Measurements from ENCODE around the gene TMPRSS6.

Gene TMPRSS6

GRCh38 chr22:37063431-37064420, 45.8 kb downstream of the TMPRSS6 start:
- no peak for DNase-seq

GRCh38 chr22:37062702-37063381, 46.7 kb downstream of the TMPRSS6 start:
- DNase-seq, result no peak

DNA sequence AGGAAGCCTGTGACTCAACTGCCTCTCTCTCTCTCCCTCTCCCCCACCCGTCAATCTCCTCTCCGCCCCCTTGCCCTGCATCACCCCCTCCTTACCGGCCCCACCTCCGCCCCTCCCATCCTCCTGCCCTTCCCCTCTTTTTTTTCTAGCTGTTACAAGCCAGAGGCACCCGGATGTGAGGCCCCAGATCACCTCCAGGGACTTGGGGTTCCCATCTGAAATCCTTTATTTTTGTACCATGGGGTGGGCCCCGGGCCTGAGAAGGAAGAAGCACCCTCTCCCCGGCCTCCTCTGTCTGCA, 47.2 kb downstream of the TMPRSS6 start:
- DNase-seq, result no peak

DNA sequence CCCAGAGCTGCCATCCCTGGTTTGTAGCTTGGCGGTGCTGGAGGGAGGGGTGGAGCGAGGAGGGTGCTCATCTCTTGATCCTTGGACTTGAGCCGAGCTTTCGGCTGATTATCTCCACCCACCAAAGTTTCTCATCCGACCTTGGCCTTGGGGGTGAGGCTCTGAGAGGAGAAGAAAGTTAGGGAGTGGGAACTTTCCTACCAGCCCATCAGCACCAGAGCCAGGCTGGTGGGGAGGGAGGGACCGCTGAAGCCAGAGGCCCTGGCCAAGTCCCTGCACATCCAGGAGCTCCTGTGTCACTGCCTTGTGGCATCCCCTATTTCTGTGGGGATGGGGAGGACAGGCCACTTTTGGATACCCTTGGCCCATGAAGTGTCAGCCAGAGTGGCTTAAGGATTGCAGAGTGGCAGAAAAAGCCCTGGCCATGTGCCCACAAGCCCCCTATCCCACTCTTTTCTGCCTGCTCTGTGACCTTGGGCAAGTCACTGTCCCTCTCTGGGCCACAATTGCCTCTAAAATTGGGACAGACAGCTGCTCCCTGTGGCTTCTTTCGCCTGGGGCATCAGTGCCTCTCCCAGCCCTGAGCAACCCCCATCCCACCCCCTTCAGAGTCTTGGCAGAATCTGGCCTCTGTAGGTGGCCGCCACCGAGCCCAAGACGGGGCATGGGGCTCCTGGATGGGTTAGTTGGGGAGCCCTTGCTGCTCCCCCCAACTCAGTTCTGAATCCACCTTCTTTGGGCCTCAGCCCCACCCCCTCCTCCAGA, 47.7 kb downstream of the TMPRSS6 start:
- DNase-seq, result no peak

DNA sequence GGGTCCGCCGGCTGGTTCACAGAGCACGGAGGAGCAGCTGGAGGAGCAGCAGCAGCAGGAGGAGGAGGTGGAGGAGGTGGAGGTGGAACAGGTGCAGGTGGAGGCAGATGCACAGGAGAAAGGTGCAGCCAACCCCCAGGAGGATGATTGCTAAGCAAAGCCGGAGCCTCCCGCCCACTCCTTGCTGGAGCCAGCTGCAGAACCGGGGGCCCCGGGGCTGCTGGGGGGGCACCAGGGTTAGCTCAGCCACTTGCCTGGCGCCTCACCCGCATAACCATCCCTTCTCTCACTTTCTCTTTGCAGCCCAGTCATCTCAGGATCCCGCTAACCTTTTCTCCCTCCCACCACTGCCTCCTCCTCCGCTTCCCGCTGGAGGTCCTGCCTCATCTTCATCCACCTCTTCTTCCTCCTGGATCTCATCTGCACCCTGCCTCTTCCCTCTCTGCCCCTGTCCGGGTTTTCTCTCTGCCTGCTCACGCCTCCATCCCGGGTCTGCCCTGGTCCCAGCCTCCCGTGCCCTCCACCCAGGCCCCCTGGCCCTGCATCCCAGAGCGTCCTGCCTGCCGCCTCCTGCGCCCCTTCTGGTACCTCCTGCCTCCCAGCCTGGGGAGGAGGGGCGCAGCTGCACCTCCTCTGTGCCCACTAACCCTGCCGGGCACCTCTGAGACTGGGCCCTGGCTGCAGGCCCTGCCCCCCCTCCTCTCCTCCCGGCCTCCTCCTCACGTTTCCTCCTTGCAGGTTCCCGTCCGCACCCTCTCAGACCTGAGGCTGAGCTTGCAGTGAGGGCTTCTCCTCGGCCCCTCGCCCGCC, 48.5 kb downstream of the TMPRSS6 start:
- DNase-seq, result no peak

GRCh38 chr22:37059876-37060449, 49.5 kb downstream of the TMPRSS6 start:
- no peak for DNase-seq

- no peak for DNase-seq
Measured at GRCh38 chr22:37058917-37059701, 50.4 kb downstream of the TMPRSS6 start.

- no peak for DNase-seq
Measured at GRCh38 chr22:37057796-37058510, 51.6 kb downstream of the TMPRSS6 start.

DNA sequence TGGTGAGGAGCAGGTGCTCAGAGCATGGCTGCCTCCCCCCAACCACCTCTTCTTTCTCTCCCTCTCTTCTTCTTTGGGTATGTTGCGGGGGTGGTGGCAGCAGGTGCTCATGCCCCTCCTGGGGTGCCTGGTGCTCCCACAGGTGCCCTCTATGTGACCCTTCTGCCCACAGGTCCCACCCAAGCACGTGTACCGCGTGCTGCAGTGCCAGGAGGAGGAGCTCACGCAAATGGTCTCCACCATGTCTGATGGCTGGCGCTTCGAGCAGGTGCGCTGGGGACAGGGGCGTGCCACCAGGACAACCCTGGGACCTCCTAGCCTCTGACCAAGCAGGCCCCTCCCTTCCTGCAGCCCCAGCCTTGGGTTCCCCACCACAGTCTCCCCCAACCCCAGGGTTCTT, 52.3 kb downstream of the TMPRSS6 start:
- no peak for DNase-seq

DNA sequence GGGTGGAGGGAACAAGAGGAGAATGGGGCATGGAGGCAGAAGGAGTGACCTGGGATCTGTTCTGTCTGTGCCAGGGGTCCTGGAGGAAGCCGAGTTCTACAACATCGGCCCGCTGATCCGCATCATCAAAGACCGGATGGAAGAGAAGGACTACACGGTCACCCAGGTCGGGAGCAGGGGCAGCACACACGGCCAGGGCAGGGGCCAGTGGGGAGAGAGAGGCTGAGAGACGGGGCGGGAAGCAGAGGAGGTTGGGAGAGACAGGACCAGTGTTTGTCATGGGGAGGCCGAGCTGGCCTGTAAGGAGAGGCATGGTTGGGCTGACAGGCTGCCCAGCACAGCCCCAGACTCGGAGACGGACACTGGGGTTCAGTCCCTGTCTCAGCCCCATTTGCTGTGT, 53.3 kb downstream of the TMPRSS6 start:
- no peak for DNase-seq

DNA sequence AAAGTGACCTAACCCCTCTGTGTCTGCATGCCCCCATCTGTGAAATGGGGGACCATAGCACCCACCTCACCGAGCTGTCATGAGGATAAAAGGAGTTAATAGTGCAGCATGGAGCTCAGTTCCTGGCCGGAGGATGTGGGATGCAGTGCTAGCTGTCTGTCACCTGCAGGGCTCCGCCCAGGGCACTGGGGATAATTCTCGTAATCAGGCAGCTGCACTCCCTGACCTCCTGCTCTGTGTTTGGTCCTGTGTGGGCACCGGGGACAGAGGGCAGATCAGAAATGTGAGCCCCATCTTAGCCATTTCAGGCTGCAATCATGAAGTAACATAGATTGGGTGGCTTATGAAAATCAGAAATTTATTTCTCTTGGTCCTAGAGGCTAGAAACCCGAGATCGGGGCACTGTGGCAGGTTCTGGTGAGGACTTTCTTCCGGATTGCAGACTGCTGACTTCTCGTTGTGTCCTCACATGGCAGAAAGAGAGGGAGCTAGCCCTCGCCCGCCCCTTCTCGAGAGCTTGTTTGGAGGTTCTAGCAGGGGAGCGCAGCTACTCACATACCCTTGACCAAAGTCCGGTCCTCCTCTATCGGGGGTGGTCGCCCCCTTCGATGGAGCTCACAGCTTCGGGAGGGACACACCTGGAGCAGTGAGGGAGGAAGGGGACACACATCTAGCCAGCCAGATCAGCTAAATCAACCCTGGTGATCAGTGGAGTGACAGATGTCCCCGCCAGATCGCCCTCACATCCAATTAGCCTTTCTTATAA, 54.7 kb downstream of the TMPRSS6 start:
- DNase-seq, result no peak

DNA sequence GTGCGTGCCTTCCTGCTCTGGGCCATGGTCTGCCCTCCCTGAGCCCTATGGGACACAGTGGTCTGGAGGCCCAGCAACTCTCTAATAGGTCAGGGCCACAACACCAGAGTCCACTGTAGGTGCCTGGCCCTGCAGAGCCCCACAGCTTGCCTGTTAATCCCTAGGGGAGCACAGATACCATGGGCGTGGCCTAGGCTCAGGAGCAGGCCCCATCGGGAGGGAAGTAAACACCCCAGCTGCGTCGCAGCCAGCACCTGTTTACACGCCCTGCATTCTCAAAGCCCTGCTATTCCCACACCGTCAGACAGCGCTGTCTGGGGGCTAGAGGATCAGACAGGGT, 55.5 kb downstream of the TMPRSS6 start:
- no peak for DNase-seq

DNA sequence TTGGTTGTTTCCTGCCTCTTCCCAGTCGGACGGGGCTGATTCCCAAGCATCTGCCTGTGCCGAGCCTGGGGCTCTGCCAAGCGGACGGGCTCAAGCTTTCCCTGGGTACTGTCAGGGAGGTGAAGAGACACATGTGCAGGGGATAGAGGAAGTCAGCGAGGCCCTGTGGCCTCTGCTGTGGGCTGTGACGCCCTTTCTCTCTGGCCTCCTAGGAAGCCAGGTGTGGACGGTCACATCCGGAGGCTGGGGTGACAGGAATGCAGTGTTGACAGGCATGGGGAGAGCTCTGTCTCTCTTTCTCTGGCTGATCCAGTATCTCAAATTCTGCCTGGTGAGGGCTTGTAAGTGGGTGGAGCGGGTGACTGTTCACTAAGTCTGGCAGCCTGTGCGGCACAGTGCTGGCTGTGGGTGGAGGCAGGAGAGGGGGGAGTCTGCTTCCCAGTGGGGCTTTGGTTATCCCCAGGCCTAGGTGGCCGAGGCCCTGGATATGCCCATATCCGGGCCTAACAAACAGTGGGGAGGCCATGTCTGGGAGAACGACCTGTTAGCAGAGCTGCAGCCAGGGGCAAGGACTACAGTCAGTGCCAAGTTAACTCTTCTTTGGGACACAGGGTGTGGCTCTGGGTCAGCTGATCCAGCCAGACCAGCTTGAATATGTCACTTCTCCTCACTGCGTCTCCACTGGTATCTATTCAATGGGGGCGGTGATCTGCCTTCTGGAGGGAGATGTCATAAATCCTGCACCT, 56.0 kb downstream of the TMPRSS6 start:
- DNase-seq, result no peak

DNA sequence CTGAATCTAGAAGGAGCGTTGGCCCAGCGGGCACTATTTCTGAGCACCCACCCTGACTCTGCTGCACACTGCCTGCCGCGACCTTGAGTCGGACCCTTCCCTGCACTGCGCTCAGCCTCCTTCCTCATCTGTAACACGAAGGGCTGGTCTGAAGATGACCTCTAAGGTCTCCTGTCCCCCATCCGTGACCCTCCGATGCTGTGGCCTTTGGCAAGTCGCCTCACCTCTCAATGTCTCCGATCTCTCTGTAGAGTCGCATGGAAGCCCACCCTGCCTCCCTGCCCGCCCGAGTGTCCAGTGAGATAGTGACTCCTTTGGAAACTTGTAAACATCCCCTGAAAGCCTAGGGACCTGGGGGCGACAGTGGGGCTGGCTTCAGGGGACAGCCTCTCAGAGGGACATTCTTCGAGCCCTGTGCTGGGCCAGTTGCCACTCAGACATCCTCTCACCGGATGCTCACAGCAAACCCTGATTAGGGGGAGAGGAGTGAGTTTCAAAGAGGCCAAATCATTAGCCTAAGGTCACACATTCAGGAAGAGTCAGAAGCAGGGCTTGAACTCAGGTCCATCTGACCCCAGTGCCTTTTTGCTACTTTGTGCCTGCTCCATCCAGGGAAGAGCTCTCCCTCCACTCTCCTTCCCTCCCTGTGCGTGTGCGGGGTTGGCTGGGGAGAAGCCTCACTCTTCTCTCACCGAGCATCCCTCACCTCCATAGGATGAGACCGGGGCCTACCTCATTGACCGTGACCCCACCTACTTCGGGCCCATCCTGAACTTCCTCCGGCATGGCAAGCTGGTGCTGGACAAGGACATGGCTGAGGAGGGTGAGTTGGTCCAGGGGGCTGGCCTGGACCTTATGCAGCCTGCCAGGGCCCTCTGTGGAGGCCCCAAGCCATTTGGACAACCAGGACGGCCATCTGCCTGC, 56.9 kb downstream of the TMPRSS6 start:
- no peak for DNase-seq

- DNase-seq, result peak; percentile 83
Measured at GRCh38 chr22:37051391-37052385, 57.8 kb downstream of the TMPRSS6 start, which contains the start of gene KCTD17. TSS of gene KCTD17 (plus strand) at chr22:37051742. CDS start at chr22:37051761, 19 bp downstream.

DNA sequence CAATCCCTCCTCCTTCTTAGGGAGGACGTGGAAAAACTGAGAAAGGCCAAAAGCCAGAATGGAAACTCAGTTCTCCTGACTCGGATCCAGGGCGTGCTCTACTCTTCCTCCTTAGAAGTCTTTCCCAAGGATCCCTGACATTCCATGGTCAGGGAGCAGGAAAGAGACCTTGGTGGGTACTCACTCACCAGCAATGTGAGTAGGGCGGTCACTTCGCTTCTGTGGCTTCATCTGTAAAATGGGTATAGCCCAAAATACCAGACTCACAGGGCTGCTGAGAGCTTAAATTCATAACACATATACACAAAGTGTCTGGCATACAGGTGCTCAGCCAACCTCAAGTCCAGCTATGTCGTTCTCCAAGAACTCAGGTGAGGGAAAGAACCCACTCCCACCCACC, 58.6 kb downstream of the TMPRSS6 start:
- no peak for DNase-seq

DNA sequence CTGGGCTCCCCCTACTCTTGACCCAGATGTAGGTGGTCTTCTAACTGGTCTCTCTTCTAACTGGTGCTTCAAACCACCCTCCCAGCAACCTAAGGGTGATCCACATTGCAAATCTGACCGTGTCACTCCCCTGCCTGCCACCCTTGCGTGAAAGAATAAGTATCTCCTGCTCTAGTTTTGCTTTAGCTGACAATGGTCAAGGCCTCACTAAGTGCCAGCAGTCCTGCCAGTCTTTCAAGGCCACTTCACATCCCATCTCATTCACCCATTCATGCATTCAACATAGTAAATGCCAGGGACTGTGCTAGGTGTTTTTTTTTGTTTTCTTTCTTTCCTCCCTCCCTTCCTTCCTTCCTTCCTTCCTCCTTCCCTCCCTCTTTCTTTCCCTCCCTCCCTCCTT, 60.3 kb downstream of the TMPRSS6 start:
- DNase-seq, result no peak
